KMS-11 (cell line): ENCODE results near the gene RBM4B.
A peak's percentile ranks its signal among the peaks of the same experiment; 100 is the strongest.
"Not testable (repeated sequence)": the region's sequence is repeated elsewhere in the genome, so short reads cannot be mapped to it uniquely, and the experiment has no call there.

Experiments
- H2AFZ ChIP-seq: fragments of 200-600 bp; sonication (generic); 2 replicates; pipeline ENCODE4 v1.6.1; 2016; ENCODE audit warnings: antibody characterized with exemption, mixed run types, low read depth
- H3K27ac ChIP-seq: fragments of 200-600 bp; sonication (generic); 2 replicates; pipeline ENCODE4 v1.6.1; 2016; ENCODE audit warnings: mild to moderate bottlenecking, mixed run types
- H3K27me3 ChIP-seq: fragments of 200-600 bp; sonication (generic); 2 replicates; pipeline ENCODE4 v1.6.1; 2017; ENCODE audit warnings: mild to moderate bottlenecking, low read depth, mixed run types, moderate library complexity; ENCODE audit not compliant: insufficient read depth
- H3K36me3 ChIP-seq: fragments of 200-600 bp; sonication (generic); 2 replicates; pipeline ENCODE4 v1.6.1; 2017; ENCODE audit warnings: mild to moderate bottlenecking, mixed run types; ENCODE audit not compliant: insufficient read depth
- H3K4me1 ChIP-seq: fragments of 200-600 bp; sonication (generic); 2 replicates; pipeline ENCODE4 v1.6.1; 2016; ENCODE audit warnings: mild to moderate bottlenecking, low read depth, mixed run types; ENCODE audit not compliant: poor library complexity, severe bottlenecking
- H3K4me2 ChIP-seq: fragments of 200-600 bp; sonication (generic); 2 replicates; pipeline ENCODE4 v1.7.0; 2016; ENCODE audit warnings: mild to moderate bottlenecking, mixed run types
- H3K4me3 ChIP-seq: fragments of 200-600 bp; sonication (generic); IDR thresholded peaks from 2 replicates; pipeline ENCODE4 v1.6.1; 2017; ENCODE audit warnings: low read depth, low read length, mixed read lengths; ENCODE audit not compliant: insufficient read depth
- H3K79me2 ChIP-seq: fragments of 200-600 bp; sonication (generic); 2 replicates; pipeline ENCODE4 v1.6.1; 2016; ENCODE audit warnings: low read depth, mixed run types; ENCODE audit not compliant: insufficient read depth
- H3K9ac ChIP-seq: fragments of 200-600 bp; sonication (generic); 2 replicates; pipeline ENCODE4 v1.6.1; 2016; ENCODE audit warnings: mild to moderate bottlenecking, mixed run types
- H4K20me1 ChIP-seq: fragments of 200-600 bp; sonication (generic); 2 replicates; pipeline ENCODE4 v1.6.1; 2016; ENCODE audit warnings: mild to moderate bottlenecking, mixed run types; ENCODE audit not compliant: insufficient read depth
- CTCF ChIP-seq: fragments of 200-600 bp; sonication (generic); conservative IDR thresholded peaks from 2 replicates; pipeline ENCODE4 v1.6.1; 2017; ENCODE audit warnings: low read depth, mild to moderate bottlenecking, antibody characterized with exemption, low read length, moderate library complexity, mixed read lengths

Gene RBM4B

GRCh38 chr11:66649903-66650302 lies 27.8 kb downstream of the RBM4B start:
- H3K36me3 ChIP-seq = peaks cover 10% of the 10 kb centered on the region; the same call in 1 of the 2 replicates
- H3K9ac ChIP-seq = no peak overlapping the region
- peaks cover 16% of the 10 kb centered on the region; the same call in 1 of the 2 replicates for H4K20me1 ChIP-seq
- H3K4me1 ChIP-seq = peaks cover 4% of the 10 kb centered on the region
- no peak overlapping the region for H2AFZ ChIP-seq
- no peak overlapping the region for H3K27ac ChIP-seq
- TF ChIP-seq CTCF = no peak
- peaks cover 50% of the 10 kb centered on the region for H3K79me2 ChIP-seq
- H3K4me2 ChIP-seq = no peak overlapping the region
- no peaks in the 10 kb centered on the region for H3K27me3 ChIP-seq
- no peak overlapping the region for H3K4me3 ChIP-seq

GRCh38 chr11:66646828-66647227 lies 30.9 kb downstream of the RBM4B start:
- no peak for TF ChIP-seq CTCF
- Histone ChIP-seq H3K27ac (no peak overlapping the region), H3K4me2 (no peak overlapping the region), H3K9ac (no peak overlapping the region), H4K20me1 (peaks cover 41% of the 10 kb centered on the region), H3K27me3 (no peaks in the 10 kb centered on the region), H3K4me3 (no peak overlapping the region), H3K79me2 (peaks cover 80% of the 10 kb centered on the region), H2AFZ (no peak overlapping the region), H3K4me1 (peaks cover 20% of the 10 kb centered on the region), H3K36me3 (peaks cover 31% of the 10 kb centered on the region; the same call in 1 of the 2 replicates)

GRCh38 chr11:66643745-66644437 lies 33.8 kb downstream of the RBM4B start:
- H3K36me3 ChIP-seq = peaks cover 45% of the 10 kb centered on the region; the same call in 1 of the 2 replicates
- H3K4me2 ChIP-seq = no peak overlapping the region
- H3K4me1 ChIP-seq = peaks cover 41% of the 10 kb centered on the region
- H3K27me3 ChIP-seq = no peaks in the 10 kb centered on the region
- H2AFZ ChIP-seq = no peak overlapping the region
- peaks cover 98% of the 10 kb centered on the region for H3K79me2 ChIP-seq
- no peak overlapping the region for H3K4me3 ChIP-seq
- TF ChIP-seq CTCF = no peak
- peaks cover 64% of the 10 kb centered on the region for H4K20me1 ChIP-seq
- no peak overlapping the region for H3K27ac ChIP-seq
- H3K9ac ChIP-seq = no peak overlapping the region

GRCh38 chr11:66641834-66642233 lies 35.9 kb downstream of the RBM4B start:
- Histone ChIP-seq H3K9ac (no peak overlapping the region), H3K36me3 (peaks cover 45% of the 10 kb centered on the region; the same call in 1 of the 2 replicates), H3K27me3 (no peaks in the 10 kb centered on the region)

GRCh38 chr11:66639814-66640340 lies 37.8 kb downstream of the RBM4B start:
- H3K9ac ChIP-seq, H2AFZ ChIP-seq, H3K4me3 ChIP-seq, H3K27ac ChIP-seq, H3K27me3 ChIP-seq: not testable (repeated sequence)
- H3K4me1 ChIP-seq = peaks cover 47% of the 10 kb centered on the region
- peaks cover 34% of the 10 kb centered on the region; the same call in 1 of the 2 replicates for H3K36me3 ChIP-seq
- peaks cover 95% of the 10 kb centered on the region for H3K79me2 ChIP-seq
- H3K4me2 ChIP-seq = peak overlapping the region; percentile 71
- peaks cover 48% of the 10 kb centered on the region for H4K20me1 ChIP-seq

More at GRCh38 chr11:66641834-66642233, 35.9 kb downstream of the RBM4B start:
- Histone ChIP-seq H3K27ac (no peak overlapping the region), H2AFZ (no peak overlapping the region), H3K4me3 (no peak overlapping the region), H3K4me2 (peak overlapping the region; percentile 71), H4K20me1 (peaks cover 60% of the 10 kb centered on the region), H3K79me2 (peaks cover 95% of the 10 kb centered on the region), H3K4me1 (peaks cover 51% of the 10 kb centered on the region)
- no peak for TF ChIP-seq CTCF
